HG03457 (cell line): ENCODE measurements around the gene USP6NL.
"Not testable (repeated sequence)": the region's sequence is repeated elsewhere in the genome, so short reads cannot be mapped to it uniquely, and the experiment has no call there.

Source experiments
- ATAC-seq: cut with Tn5 transposase; IDR thresholded peaks from one replicate; pipeline ENCODE4 v1.9.1; 2021; ENCODE audit warnings: moderate number of reproducible peaks; ENCODE audit not compliant: unreplicated experiment

Gene USP6NL

DNA sequence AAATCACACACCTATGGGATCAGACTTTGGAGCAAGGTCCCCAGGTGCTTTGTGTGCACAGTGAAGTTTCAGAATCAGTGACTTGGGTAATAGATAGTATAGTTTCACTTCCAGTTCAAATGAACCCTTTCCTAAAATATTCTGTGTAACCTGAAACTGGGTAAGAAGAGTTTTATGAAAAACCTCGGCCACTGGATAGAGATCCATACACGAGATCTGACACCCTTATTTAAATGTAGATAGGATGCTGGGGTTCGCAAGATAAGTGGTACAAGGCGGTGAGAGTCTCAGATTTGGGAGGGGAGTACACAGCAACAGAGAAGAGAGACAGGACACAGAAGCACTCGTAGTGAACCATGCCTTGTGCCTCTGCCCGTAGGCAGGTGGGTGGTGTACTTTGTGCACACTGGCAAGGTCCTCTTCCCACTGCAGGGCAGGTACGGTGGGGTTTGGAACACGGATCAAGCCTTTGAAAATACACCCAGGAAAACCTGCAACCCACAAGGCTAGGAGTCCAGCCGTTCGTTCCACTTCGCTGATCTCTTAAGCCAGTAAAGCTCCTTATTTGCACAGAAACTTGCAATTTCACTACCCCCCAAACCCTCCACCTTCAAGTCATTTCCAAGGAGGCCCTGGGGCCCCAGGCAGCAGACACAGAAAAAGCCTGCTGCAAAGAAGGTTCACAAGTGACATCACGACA is 162.8 kb downstream of the USP6NL start:
- ATAC-seq = peak; percentile 80

DNA sequence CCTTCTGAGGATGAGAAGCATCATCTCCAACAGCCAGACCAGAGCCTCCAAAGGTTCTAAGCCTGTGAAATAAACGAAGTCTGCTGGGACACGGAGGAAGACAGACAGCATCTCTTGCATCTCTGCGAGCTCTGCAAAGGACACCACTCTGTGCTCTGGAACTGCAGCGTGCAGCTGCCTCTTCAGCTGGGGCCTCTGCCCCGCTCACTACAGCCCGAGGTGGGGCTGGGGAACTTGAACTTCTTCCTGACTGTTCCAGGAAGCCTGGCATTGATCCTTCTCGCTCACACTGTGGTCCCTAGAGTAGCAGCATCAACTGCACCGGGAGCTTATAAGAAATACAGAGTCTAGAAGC is 163.3 kb downstream of the USP6NL start:
- ATAC-seq = peak; percentile 29

DNA sequence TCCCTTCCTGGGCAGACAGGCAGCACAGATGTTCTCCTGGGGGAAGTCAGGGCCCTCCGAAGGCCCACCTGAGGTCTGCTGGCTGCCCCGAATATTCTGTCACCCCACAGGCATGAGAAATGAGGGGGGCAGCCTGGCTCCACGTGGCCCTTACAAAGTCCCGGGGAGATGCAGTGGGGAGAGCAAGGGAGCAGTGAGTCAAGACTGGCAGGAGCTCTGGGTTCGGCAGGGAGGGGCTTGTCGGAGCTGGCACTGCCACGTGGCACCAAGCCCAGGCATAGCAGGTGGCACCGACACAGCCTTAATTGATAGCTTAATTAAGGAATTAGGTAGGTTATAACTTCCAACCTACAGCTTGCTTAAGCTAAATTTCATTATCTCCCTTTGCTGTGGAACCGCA is 163.9 kb downstream of the USP6NL start:
- no peak for ATAC-seq

DNA sequence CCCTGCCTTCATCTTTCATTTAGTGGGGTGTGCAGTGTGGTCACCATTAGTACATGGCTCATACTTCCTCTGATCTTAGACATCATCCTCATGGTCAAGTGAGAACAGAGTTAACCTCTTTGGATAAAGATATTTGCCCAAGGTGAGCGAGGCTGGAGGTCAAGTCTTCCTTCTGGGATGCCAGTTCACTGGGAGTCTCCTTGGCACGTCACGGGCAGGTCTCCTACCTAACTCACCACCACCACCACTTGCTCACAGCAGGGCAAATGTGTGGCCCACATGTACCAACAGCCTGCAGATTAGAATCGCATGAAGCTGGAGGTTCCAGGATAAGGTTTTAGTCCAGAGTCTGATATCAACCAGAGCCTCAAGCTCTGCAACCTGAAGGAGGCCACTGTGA is 164.6 kb downstream of the USP6NL start:
- no peak for ATAC-seq

DNA sequence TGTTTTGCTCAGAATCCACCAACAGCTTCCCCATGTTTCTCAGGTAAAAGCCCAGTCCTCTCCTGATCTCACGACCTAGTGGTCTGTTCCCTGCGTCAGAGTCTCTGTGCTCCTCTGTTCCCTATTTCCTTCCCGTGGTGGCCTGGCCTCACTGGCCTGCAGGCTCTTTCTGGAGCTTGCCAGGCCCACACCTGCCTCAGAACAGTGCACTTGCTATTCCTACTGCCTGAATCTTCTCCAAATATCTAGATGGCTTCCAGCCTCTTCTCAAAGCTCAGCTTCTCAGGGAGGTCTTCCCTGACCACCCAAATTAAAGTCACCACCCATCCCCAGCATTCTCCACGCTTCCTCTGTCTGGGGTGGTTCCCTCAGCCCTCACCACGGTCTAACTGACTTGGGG is 165.3 kb downstream of the USP6NL start:
- ATAC-seq = no peak

DNA sequence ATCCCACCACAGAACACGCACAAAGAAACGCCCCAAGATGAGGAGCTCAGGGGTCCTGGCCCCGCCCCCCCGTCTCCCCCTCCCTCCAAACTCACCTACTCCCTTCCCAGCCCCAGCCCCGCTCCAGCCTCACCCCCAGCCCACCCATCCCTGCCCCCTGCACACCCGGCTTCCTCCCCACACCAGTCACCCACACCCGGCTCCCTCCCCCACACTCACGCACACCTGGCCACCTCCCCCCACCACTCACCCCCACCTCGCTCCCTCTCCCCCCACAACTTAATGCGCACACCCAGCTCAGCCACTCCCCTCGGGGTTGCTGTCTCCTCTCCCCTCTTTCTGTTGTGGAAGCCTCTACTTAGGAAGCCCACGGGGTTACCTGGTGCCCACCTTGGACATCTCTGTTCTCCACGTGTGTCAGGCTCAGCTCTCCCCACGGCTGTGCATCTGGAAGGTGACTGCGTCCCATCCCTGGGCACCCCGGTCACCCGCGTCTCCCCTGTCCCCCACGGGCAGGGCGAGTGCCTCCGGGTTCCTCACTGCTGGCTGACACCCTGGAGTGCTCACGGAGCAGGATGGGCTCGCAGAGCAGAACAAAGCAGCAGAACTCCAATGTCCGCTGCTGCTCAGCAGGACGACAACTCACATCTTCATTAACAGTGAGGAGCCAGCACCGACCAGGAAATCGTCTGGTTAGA is 166.8 kb downstream of the USP6NL start:
- no peak for ATAC-seq

DNA sequence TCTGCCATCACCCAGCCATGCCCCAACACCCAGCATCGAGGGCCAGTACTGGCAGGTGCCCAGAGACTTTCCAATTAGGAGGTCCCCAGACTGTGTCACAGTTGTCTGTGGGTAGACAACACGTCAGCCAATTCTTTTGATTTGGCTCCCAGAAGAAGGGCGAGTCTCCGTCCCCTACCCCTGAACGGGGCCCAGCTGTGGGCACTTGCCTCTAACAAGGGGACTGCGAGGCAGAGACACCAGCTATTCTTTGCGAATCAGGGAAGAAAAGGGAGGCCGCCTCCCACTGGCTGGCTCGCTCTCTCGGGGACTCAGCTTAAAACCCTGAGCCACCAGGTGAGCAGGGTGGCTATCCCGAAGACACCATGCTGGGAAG is 167.3 kb downstream of the USP6NL start:
- no peak for ATAC-seq

DNA sequence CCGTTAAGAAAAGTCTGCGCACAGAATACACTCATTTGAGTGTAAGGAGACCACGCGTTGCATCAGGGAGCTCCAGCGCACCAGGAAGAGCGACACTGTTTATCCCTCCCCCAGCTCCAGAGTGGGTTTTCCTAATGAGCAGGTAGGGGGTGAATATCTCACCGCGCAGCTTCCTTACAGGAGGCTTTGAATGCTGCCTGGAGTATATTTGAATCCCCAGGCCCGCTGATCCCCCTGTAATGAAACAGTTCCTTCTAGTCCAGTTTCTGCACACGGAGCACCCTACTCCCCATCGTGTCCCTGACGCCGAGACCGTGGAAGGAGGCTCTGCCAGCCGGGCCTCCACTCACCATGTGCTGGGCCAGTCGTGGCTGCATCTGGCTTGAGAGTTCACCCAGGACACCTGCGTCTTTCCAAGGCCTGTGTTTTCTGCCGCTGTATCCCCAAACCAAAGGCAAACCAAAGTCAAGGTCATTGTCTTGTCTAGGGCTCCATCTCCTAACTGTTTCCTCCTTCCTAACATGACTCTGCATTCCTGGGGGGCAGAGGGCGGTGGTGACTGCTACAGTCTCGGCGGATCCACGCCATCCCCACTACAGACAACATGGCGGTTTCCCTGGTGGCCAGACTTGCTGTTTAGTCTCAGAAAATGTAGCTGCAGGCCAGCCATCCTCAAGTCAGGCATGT is 167.8 kb downstream of the USP6NL start:
- ATAC-seq = no peak

DNA sequence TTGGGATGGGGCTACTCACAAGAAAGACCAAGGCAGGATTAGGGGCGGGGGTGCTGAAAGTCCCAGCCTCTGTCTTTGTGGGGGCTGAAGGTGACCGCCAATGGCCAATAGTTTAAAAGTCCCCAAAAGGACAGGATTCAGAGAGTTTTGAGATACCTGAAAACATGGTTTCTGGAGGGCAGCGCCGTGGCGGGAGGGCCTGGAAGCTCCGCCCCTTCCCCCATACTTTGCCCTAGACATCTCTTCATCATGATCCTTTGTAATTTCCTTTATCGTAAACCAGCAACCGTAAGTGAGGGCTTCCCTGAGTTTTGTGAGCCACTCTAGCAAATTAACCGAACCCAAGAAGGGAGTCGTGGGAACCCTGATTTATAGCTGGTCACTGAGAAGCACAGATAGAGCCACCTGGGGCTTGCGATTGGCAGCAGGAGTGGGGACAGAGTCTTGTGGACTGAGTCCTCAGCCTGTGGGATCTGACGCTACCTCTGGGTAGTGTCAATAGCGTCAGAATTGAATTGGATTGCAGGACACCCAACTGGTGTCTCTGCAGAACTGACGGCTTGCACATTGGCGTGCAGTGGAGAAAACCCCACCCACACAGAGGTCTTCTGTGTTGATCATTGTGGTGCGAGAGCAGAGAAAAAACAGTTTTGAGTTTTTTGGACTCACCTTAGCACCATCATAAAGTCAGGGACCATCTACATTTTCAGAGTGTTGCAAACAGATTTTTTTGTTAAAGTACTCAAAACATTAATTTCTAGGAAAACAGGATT is 169.3 kb downstream of the USP6NL start:
- no peak for ATAC-seq

DNA sequence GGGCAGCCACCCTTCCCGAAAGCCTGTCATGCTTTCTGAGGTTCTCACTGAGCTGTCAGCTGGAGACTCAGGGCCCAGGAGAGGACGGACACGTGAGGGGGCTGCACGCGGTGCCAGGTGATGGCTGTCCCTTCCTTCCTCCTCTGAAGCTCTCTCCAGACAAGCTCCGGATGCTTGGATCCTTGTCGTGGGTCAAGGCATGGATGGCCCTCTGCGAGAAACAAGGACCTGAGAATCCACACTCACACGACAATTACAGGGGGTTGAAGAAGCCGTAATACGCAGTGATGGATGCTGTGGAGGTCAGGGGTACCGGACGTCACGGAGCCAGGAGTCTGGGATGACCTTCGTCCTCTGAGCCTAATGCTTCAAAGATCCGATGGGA is 170.3 kb downstream of the USP6NL start:
- ATAC-seq = no peak

DNA sequence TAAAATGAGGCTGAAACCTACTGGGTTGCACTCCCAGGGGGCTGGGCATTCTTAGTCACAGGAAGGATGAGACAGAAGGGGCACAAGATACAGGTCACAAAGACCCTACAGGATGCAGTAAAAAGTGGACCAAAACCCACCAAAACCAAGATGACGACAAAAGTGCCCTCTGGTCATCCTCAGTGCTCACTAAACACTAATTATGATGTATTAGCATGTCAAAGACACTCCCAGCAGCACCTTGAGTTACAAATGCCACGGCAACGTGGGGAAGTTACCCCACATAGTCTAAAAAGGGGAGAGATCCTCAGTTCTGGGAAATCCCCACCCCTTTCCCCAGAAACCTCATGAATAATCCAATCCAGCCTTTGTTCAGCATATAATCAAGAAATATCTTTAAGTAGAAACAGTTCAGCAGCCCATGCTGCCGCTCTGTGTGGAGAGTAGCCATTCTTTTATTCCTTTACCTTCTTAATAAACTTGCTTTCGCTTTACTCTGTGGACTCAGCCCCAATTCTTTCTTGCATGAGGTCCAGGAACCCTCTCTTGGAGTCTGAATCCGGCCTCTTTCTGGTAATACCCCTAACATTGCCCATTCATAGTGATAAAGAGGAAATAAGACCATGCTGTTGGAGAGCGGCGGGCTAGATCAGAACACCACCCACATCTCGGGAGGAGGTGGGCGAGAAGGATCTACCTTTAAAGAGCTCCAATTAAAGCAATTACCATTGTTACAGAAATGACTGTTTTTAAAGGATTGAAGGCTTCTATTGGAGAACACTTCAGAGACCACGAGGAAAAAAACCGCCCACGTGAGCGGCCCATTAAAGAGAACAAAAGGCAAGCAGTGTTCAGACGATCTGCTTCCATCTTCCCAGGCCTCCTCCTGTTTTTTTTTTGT is 170.9 kb downstream of the USP6NL start:
- ATAC-seq = no peak

DNA sequence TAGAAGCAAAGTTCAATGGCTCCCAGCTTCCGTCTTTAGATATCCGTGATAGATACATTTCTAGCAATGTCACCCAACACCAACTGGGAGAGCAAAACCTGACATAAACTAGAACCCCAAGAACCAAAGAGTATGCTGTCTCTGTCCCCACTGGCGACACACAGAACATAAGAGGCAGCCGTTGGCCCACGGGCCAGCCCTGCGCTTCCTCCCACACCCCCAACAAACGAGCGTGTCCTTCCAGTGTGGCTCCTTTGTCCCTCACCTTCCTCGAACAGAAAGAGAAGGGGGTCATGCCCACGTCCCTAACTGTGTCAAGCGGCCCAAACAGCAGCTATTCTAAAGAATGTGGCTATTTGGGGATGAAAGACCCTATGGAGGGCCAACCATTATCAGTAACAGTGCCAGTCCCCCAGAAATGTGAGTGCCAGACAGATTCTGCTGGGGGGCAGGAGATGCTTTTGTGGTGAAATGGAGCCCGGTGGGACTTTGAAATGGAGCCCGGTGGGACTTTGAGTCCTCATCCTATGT is 171.9 kb downstream of the USP6NL start:
- ATAC-seq = no peak

DNA sequence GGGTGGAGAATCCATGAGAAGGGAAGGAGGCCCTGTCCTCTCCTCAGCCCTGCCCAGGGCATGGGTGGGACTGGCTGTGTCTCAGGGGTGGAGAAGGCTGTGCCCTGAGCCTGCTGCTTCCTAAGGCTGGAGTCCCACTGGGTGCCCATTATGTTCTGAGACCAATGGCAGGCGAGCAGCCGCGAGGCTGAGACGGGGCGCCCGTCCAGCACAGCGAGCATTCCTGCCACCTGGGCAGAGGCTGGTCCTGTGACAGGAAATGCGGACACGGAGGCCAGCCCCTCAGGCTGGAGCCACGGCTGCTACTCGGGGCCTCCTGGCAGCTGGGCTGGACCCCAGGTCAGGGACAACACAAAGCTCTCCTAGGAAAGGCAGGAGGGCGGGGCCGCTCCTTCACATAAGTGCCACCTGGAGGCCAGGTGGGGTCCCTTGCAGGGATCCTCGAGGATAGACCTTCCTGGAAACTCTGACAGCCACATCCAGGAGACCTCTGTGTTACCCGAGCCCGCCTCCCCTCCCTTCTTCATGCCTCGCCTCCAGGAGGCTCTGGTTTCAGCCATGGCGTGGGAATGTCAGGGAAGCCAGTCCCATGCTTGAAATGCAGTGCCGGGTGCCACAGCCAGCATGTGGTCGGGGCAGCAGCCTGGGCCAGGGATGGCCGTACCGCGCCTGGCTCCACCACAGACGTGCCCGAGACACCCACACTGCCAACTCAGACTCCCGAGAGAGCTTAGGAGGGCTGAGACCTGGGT is 173.9 kb downstream of the USP6NL start:
- no peak for ATAC-seq

DNA sequence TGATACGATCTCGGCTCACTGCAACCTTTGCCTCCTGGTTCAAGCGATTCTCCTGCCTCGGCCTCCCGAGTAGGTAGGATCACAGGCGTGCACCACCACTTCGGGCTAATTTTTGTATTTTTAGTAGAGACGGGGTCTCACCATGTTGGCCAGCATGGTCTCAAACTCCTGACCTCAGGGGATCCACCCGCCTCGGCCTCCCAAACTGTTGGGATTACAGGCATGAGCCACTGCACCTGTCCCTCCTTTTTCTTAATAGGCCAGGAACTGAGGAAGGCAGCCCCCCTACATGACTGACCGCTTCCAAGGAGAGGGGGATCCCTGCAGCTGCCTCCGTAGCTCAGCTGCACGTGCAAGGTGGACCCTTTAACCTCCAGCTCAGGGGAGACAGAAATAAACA is 175.0 kb downstream of the USP6NL start:
- not testable (repeated sequence) for ATAC-seq

DNA sequence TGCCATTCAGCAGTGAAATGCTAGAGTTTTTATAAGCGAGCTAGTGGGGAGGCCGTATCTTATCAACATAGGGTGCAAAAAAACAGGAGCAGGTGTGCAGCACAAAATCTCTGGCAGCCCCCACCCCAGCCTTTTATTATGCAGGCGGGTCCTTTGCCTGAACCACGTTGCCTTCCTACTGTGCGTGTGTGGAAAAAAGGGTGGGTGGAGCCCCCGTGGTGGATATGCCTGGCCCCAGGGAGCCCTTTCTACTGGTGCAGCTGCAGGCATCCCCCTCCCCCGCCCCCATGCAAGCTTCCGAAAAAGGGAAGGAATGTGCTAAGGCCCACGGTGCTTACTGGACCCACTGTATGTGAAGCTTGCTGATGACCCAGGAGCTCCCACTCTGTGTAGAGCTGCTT is 175.9 kb downstream of the USP6NL start:
- ATAC-seq = no peak

DNA sequence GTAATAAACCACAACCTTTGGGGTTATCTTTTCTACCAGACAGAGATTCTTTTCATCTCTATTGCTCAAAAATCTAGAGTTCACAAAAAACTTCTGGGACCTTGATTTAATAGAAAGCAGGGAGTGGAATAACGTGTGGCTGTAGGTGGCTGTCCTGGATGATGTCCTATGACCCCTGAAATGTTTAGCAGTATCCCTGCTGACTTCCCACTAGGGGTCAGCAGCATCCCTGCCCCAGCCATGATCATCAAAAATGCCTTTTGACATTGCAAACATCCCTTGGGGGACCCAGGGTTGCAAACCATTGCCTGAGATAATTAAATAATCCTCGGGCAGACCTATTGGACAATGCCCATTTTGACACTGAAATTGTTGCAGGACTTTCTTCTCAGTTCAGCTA is 177.1 kb downstream of the USP6NL start:
- no peak for ATAC-seq

DNA sequence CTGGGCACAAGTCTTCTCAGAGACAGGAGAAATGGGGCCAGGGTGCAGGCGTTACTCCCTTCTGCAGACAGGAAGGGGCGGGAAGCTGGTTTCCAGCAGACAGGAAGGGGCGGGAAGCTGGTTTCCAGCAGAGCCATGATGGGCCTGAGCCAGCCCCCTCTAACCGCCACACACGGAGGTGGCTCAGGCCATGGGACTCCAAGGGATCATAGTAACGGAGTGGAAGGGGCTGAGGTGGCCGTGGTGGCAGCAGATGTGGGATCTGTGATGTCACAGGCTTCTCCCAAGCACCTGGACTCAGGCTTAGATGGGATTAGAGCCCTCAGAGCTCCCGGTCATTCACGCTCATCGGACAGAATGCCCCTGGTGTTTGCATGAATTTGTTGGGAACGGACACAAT is 177.8 kb downstream of the USP6NL start:
- no peak for ATAC-seq

DNA sequence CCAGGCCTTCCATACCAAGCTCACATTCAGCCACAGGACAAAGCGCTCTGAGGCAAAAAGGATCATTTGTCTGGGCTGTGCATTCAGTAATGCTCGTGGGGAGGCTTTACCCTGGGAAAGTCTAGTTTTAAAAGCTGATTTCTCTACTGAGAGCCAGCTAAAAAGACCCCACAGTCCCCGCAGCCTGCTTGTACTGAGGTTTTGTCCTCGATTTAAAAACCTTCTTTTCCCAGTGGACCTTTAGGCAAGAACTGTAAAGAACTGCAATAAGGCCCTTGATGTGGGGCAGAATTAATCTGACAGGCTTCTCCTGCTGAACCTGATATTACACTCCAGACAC is 180.3 kb downstream of the USP6NL start:
- no peak for ATAC-seq

DNA sequence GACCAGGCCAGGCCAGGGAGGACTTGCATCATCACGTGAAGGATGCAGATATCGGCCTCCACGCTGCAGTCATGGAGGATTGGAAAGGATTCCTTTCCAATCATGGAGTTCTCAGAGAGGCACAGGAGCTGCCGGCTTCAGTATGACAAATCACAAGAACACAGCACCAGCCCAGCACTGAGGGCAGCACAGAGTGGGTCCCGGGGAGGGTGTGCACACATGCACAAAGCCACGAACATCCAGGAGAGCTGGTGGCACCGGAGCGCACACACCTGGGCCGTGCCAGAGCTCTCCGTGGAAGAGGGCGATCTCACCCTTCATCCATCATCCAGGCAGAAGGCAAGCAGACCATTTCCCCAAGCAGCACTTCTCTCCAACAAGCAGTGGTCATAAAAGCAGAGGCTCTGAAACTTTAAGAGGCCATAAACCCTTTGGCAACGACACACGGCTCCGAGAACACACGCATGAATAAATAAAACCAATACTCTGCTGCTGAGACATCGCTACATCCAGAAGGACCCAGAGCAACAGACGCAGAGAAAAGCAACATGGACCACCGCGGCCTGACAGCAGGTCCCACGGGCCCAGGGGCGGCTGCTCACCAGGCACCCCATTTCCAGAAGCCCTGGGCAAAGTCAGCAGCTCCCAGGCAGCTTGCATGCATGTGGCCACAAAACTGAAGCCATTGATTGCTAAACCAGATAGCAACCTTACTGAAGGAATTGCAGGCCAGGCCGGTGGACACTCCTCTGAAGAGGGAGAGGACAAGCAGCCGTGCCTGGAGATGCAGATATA is 180.8 kb downstream of the USP6NL start:
- no peak for ATAC-seq
